Measurements from ENCODE around the gene DDAH1.
"Not testable (repeated sequence)": the region's sequence is repeated elsewhere in the genome, so short reads cannot be mapped to it uniquely, and the experiment has no call there.

DDAH1 gene

GRCh38 chr1:85465099-85465785 lies at the start of gene DDAH1:
Gene DDAH1 (minus strand): TSS chr1:85465159. CDS start chr1:85465045, 114 bp downstream.
- DNase-seq: no peak

GRCh38 chr1:85513998-85514397 lies 49.0 kb upstream of the DDAH1 start:
- not testable (repeated sequence) for DNase-seq

- no peak for DNase-seq
Observed at GRCh38 chr1:85504417-85504816, 39.5 kb upstream of the DDAH1 start.

GRCh38 chr1:85502625-85503083 lies 37.7 kb upstream of the DDAH1 start:
- no peak for DNase-seq

GRCh38 chr1:85502171-85502570 lies 37.2 kb upstream of the DDAH1 start:
- no peak for DNase-seq

GRCh38 chr1:85501355-85501898 lies 36.5 kb upstream of the DDAH1 start:
- DNase-seq: no peak

- no peak for DNase-seq
Observed at GRCh38 chr1:85496941-85497582, 32.1 kb upstream of the DDAH1 start.

- DNase-seq: no peak
Observed at GRCh38 chr1:85495556-85495955, 30.6 kb upstream of the DDAH1 start.

- no peak for DNase-seq
Observed at GRCh38 chr1:85494904-85495266, 29.9 kb upstream of the DDAH1 start.

GRCh38 chr1:85494074-85494903 lies 29.3 kb upstream of the DDAH1 start:
- DNase-seq: no peak

GRCh38 chr1:85490270-85490985 lies 25.5 kb upstream of the DDAH1 start:
- DNase-seq: no peak

- DNase-seq: no peak
Observed at GRCh38 chr1:85488126-85488525, 23.2 kb upstream of the DDAH1 start.

- DNase-seq: no peak
Observed at GRCh38 chr1:85485516-85485915, 20.6 kb upstream of the DDAH1 start.

- DNase-seq: no peak
Observed at GRCh38 chr1:85484716-85485115, 19.8 kb upstream of the DDAH1 start.

- DNase-seq: no peak
Observed at GRCh38 chr1:85484264-85484663, 19.3 kb upstream of the DDAH1 start.

- no peak for DNase-seq
Observed at GRCh38 chr1:85481688-85482087, 16.7 kb upstream of the DDAH1 start.

GRCh38 chr1:85480566-85480965 lies 15.6 kb upstream of the DDAH1 start:
- no peak for DNase-seq

GRCh38 chr1:85479491-85479890 lies 14.5 kb upstream of the DDAH1 start:
- no peak for DNase-seq

GRCh38 chr1:85478366-85478765 lies 13.4 kb upstream of the DDAH1 start:
- DNase-seq: no peak

GRCh38 chr1:85475055-85475454 lies 10.1 kb upstream of the DDAH1 start:
- DNase-seq: no peak

GRCh38 chr1:85473390-85473789 lies 8.4 kb upstream of the DDAH1 start:
- DNase-seq: no peak

GRCh38 chr1:85471558-85471957 lies 6.6 kb upstream of the DDAH1 start:
- DNase-seq: no peak

GRCh38 chr1:85470130-85470529 lies 5.2 kb upstream of the DDAH1 start:
- DNase-seq: not testable (repeated sequence)

All from activated effector memory CD4-positive, alpha-beta T cell treated with Interleukin-2 at 50 U/mL for 16 hours (primary cell).